Measurements from ENCODE around the gene PDE4D.
"Not testable (repeated sequence)": the region's sequence is repeated elsewhere in the genome, so short reads cannot be mapped to it uniquely, and the experiment has no call there.

The PDE4D gene

DNA sequence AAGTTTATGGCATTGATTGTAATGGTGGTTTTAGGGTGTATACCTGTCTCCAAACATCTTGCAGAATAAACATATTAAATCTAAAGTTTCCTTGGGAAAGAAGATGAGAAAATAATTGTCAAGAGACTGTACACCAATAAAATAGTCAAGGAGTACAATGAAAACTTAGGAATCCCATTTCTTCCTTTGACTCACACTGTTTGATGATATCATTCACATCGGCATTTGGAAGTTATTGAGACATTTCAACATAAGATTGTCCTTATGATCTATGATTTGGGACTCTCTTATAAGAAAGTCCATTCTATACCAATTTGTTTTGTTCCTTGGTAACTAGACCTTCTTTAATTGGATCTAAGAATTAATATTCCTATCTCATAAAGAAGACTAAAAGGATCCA lies 828.0 kb downstream of the PDE4D start:
- DNase-seq (ENCODE audit: low read depth): no peak

DNA sequence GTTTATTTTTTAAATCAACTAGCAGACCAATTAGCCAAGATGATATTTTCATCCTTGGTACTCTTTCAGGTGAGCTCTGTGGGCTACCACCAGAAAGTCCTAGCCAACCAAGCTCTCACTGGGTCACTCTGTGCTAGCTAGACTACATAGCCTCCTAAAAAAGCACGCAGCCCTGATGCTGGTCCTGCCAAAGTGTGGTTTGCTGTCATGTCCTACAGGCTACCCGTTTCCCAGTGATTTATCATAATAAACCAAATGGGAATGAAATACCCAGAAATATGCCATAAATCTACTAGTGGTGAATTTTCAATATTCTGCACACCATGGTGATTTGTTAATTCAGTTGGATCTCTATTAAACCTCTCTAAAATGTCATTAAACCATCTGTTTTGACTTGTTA lies 829.2 kb downstream of the PDE4D start:
- no peak for DNase-seq (ENCODE audit: low read depth)

DNA sequence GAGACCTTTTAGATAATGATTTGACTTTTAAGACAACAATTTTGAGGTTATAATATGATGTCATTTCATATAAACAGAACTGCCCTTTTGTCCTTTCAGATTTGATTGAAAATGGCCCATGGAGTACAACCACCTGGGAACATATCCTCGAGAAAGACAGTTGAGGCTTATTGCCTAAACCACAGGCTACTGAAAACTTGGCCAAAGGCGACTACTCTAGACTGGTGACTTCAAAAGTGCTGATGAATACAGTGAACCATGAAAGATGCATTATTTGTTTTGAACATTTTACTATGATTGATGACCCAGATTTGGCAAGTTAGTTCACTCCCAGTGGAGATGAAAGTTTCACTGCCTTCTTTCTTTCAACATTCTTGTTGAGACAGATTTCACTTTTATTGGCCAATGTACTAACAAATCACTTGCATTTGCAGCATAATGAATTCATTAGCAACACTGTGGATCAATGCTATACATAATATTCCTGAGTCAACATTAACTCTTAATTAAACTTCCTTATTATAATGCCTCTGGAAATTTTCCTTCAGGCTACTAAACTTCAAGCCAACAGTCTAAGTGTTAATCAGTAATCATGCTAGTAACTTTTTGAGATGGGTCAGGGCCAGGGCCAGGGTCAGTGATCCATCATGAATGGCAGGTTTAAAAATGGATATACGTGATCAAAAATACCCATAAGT lies 830.4 kb downstream of the PDE4D start:
- no peak for DNase-seq (ENCODE audit: low read depth)

DNA sequence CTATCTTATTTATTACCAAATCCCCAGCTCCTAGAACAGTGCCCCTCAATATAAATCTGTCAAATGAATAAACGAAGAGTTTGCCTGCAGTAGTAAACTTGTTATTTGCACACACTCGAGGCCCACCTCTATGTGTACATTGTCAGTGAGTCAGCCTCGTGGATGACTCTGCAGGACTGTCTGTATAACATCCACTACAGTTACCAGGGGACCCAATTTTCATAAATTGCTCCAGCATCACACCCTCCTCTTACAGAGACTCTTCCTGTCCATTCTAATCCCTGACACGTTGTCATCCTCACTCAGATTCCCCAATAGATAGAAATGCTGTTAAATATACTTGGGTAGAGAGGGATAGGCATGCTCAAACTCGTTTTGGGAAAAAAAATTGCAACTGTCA lies 832.1 kb downstream of the PDE4D start:
- no peak for DNase-seq (ENCODE audit: low read depth)

DNA sequence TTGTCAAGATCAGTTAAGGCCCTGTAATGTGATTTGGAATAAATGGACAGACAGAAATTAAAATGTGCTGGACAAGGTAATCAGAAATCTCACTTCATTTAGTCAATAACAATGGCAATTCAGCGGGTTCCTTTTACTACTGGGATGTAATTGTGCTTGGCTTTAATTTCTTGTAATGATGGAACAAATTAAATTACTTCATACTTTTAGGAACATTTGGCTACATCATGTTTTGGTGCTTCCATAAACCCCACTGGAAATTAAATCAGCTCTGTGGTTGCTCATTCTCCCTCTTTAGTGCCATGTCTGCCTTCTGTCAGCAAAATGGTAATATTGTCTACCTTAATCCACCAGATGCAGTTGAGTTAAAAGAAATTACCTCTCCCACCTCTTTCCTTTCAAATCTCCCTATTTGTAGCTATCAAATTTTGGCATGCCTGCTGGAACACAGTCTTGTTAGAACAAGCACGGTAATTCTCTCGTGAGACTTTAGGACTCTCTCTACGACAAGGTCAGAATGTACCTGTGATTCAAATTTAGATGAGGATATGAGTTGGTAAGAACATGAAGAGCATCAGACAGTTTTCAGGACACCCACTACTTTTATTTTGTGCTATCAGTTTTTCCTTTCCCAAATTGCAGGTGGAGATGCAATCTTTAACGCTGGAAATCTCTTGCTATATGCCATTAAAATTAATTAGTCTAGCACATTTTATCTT lies 834.4 kb downstream of the PDE4D start:
- DNase-seq (ENCODE audit: low read depth): no peak

DNA sequence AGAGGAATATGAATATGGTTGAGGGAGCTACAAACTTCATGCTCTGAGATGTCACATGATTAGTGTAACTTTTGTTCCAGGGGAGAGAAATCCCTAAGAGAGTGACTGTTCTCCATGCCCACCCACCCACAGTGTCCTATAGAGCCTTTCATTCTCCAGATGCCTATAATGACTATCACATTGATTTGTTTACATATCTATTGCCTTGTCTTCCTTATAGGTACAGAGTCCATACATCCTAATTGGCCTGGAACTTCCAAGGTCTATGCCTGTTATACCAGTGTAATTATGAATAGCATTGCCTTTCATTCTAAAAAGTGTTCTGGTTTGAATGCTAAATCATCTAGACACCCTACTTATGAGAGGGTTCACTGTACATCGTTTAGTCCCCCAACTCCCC lies 835.3 kb downstream of the PDE4D start:
- DNase-seq (ENCODE audit: low read depth): no peak

DNA sequence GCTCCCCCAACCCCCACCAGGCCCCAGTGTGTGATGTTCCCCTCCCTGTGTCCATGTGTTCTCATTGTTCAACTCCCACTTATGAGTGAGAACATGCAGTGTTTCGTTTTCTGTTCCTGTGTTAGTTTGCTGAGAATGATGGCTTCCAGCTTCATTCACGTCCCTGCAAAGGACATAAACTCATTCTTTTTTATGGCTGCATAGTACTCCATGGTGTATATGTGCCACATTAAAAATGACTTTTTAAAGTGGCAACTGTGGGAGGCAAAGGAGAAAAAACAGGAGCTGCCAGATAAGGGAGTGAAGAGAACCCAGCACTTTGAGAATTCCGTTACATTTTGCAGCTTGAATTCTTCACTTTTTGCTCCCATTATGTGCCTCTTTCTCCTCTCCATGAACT lies 836.9 kb downstream of the PDE4D start:
- DNase-seq (ENCODE audit: low read depth): not testable (repeated sequence)

DNA sequence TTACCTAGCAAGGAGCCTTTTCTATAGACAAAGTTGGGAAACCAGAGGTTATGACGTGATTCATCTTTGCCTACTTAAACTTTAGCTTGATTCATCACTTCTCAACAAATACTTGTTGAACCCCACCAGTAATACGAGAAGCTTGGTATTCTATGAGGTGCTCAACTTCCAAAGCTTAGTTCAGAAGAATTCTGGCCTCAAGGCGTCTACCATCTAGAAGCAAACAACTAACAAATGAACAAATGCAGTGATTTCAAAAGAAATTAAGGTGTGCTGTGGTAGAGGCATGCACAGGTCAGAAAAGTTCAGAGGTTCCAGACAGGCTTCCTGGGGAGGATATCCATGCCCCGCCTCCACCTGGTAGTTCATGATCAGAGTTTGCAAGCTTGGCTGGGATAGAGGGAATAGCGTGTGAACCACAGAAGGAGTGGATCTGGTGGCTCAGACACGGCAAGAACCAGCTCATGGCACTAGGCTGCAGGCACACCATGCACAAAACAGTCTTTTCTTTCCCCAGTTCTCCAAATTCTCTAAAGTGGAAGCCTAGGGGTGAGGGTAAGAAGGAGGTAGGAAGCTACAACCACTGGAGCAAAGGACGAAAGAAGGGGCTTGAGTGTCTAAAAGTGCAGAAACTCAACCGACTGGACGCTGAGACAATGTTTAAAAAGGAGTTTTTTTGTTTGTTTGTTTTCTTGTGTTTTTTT lies 837.6 kb downstream of the PDE4D start:
- no peak for DNase-seq (ENCODE audit: low read depth)

DNA sequence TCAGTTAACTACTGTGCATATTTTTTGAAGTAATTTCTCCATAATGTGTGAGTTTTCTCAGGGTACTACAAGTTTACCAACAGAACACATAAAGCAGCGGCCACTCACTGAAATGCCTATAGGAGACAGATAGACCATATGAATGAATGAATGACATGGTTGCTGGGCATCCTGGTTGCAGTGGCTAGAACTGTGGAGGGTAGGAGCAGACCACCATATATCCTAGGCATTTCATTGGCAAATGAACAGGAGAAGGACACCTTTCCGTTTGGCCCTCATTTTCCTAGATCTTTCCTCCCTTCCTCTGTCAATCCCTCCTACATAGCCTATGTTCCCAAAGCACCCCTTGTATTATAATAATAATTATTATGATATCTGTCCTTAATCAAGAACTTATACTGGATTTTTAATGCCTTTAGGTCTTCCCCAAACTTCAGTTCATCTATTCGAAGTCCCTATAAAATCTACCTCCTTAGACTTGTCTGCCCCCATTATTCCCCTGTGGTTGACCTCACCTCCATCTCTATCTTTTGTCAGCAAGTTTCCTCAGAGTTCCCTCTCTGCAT lies 838.5 kb downstream of the PDE4D start:
- no peak for DNase-seq (ENCODE audit: low read depth)

DNA sequence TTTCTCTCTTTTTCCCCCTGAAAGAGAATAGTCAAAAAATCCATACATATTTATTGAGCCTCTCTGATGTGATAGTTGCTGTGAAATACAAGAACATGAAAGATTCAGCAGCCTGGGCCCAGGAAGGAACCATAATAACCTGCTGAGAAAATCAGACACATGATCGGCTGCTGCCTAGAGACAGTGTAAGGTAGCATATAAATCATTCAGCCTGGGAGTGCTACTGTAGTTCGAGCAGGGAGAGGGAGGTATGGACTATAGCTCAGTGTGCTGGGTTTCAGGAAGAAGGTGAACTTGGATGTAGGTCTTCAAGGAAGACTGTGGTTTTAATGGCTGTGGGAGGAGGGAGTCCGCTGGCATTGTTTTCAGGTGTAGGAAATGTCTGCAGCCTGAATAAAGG lies 841.6 kb downstream of the PDE4D start:
- DNase-seq (ENCODE audit: low read depth): no peak

DNA sequence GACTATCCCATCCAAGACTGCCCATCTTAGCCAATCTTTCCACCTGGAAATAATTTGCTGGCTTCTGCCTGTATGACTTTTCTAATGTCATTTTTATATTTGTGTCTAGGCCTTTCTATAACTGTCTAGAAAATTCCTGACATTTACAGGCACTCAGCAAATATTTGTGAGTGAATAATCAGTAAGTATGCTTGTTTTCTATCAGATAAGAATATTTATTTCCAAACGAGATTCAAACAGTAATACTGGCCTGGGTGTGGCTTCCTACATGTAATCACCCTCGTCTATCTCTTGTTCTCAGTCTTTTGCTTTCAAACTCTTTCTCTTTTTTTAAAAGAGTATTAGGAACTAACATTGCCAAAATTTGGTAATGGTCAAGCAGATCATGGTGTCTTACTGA lies 844.4 kb downstream of the PDE4D start:
- no peak for DNase-seq (ENCODE audit: low read depth)

DNA sequence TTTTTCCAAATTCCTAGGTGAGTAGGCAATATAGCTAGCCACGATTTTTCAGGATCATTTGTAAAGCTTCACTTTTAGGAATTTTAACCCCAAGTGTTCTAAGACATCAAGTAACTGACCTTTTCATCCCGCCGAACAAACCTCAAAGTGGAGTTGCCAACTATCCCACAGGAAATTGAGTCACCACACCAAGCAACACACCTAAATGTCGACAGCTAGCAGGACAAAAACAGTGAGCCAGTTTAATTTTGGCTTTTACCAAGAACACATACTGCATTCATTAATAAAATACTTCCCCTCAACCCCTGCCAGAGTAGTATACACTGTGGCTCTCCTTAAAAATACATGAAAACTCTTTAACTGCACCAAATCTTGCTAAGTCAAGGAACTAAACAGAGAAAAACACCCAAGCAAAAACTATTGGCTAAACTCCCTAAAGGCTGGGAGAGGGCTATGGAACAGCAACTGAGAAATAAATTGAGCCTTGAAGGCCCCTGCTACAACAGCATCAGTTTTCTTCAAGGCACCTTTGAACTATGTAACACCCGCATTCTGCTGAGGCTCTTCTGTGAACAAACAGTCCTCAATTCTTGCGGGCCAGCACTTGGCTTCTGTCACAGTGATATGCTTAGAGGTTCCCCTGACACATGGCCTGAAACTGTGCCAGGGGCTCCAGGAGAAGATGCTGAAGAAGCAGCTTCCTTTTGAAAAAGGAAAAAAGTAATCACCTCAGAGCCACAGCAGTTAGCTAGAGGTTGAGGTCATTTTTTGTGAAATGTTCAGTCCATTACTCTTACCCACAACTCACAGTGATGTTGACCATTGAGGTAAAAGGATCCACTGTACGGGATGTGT lies 851.1 kb downstream of the PDE4D start:
- DNase-seq (ENCODE audit: low read depth): no peak

DNA sequence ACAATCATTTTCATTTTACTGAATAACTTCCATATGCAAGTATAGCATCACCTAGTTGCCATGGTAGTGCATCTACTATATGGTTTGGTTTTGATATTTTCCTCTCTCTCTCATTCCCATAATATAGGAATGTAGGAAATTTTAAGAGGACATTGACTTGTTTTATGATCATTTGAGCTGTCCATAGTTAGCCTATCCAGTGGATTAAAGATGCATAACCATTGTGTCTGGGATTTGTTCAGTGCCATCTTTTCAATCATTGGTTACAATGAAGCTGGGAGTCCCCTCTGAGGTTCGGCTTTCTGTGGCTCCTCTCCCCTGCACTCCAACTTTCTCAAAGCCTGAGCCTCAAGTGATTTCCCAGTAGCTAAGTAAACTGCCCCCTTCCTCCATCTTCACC lies 852.2 kb downstream of the PDE4D start:
- DNase-seq (ENCODE audit: low read depth): no peak

DNA sequence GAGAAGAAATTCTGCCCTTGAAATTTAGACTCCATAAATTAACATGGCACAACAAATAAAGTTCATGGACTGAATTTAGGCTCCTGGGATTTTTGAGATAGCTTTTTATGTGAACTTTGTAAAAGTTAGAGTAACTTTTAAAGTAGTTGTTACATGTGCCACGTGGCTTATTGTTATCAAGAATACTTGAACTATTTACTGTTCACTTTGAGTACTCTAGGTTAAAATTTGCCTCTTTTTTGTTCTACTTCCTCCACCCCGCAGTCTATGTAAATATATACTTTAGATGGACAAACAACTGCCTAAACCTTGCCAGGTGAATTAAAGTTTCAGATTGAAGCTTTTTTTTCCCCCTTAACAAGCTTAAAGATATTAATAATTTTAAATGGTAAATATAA lies 852.7 kb downstream of the PDE4D start:
- DNase-seq (ENCODE audit: low read depth): no peak

DNA sequence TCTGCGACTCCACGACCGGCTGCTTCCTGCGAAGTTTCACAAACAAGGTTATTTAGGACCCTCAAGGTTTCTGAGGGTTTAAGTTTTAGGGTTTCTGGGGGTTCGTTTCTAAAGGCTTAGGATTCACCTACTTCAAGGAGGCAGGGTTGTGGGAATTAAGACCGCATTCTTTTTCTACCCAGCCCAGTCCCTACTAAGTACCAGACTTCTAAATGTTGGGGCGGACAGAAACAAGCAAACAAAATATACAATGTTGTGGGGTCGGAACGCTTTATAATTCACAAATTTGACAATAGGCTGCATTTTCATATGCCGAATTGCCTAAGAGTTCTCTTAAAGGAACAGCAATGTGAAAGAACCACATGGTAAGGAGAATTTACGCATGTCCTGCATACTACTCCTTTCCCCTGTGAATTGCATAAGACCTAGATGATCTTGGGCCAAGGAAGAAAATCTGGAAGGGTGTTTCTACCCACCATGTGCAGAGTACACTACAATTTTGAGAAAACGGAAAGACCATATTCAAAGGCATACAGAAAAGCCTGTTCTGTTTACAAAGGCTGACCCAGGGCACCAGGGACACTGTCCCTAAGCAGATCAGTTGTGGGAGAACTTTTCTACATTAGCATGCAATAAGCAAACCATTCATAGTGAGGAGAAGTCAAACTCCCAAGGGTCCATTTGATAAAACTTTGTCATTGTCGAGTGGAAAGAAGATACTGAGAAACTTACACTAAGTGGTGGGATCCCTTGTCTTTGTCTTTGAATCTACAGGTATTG lies 853.3 kb downstream of the PDE4D start:
- no peak for DNase-seq (ENCODE audit: low read depth)

DNA sequence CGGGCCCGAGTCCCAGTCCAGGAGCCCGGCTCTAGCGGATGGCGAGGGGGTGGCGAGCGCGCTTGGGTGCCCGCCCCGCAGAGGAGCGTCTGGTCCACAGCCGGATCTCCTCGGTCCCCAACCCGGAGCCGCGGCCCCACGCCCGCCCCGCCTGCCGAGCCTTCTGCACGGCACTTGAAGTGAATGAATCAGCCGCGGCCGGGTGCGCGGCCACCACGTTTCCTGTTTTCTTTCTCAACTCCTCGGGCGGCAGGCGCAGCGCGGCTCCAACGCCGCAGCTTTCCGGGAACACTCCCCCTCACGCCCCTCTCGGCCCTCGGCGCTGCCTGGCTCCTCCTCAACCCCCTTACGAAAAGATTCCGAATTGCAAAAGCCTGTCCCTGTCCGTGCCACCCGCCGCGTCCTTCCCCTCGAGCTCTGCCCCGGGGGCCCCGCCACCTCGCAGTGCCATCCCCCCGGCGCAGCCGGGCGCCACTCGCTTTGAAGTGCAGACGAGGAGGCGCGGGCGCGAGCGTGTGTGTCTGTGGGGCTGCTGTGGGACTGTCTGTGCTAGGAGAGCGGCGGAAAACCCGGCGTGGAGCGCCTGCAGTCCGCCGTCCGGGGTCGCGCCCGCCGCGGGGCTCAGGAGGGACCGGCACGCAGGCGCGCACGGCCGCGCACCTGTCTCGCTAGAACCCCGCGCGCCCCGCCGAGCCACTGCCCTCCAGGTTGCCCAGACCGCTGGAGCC lies 854.1 kb downstream of the PDE4D start:
- peak; percentile 79 for DNase-seq (ENCODE audit: low read depth)

DNA sequence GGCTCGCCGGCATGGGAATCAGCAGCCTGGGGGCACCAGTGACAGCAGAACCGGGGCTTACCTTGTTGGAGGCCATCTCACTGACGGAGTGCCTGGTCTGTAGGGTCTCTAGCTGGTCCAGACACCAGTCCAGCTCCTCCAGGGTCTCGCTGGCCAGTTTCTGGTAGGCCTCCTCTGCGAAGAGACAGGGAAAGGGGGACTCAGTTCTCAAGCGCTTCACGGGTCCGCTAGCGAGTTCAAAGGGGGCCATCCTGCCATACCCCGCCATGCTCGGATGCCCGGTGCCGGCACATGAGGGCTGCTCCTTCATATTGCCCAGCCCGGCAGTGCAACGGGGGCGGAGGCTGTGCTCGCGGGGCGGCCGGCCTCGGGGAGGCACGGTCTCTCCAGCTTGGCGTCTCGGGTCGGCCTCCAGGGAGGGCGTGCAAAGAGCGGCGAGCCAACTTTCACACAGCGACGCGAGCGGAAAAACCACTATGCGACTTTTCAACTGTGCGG lies 854.7 kb downstream of the PDE4D start:
- DNase-seq (ENCODE audit: low read depth): no peak

DNA sequence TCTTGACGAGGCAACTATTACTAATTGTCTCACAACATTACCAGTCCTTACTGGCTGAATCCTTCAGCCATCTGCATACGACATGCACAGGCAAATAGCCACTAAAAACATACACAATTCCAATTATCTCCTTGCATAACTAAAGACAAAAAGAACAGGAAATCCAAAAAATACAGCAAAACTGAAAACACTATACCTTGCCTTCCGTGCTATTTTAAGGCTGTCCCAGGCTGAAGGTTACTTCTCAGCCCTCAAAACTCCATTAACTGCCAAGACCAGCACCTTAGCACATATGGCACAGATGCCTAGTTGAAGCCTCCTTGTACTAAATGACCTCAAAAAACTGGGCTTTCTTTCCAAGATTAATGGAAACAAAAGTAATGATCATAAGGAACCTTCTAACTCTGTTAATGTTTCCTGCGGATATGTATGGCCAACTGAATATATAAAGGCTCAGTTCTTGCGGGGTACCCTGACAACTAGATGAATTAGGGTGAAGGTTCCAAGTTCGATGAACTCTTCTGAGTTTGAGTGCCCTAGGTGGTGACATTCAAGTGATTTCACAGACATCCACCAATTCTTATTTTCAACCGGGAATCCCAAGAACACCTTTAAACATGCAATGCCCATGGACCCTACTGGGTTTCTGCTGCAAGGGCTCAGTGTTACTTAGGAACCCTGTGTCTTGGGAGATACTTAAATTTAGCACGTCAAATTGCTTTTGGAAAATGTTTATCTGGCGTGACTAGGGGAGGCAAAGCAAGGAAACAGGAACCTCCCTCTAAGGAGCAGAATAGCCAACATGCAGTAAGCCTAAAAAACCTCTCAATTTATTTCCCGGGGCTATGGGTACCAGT lies 855.4 kb downstream of the PDE4D start:
- no peak for DNase-seq (ENCODE audit: low read depth)

DNA sequence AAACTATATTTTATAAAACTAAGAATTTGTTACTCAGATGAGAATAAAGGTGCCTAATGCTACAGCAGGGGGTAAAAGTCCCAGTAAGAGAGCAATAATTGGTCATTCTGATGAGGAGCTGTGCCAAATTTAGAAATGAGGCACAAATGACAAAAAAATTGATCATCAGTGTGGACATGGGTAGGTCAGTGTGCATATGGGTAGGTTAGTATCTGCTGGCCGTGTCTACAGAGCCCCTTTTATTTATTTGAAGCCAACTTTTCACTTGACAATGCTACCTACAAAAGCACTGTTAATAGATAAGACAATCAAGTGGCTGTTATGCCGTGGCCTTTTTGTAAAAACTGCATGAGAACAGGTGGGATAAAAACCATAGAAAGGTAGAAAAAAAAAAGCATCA lies 856.1 kb downstream of the PDE4D start:
- no peak for DNase-seq (ENCODE audit: low read depth)
